Thymus (tissue), 2 donors: ENCODE results near the gene CAST. TPM values are rescaled to one million over a fixed set of nuclear protein-coding genes. Genes with fewer than 3 reads are reported as not detected.

Experiments
- polyA plus RNA-seq: library from polyadenylated mRNA; stranded (reverse); fragments of 200-250 nt; gene quantifications from one replicate; pipeline ENCODE4 v1.2.3, GENCODE V29; 2013
- total RNA-seq: library from RNA; stranded (reverse); fragments of 120-200 nt; gene quantifications from one replicate; pipeline ENCODE4 v1.2.4, GENCODE V29; 2013
- donor health status: healthy.

CAST gene
- total and polyA plus RNA-seq, 2 donors, result 31.4 to 74.6 TPM

Other genes with a start within 250 kb of the CAST start
- 0.09 TPM for gene PCSK1, start 229.1 kb upstream of the CAST start, total RNA-seq
- gene PCSK1, start 229.1 kb upstream of the CAST start, polyA plus RNA-seq, result 0.48 TPM
- gene ERAP1, start 145.6 kb downstream of the CAST start, total RNA-seq, result 69.2 TPM
- 25.1 TPM for gene ERAP1, start 145.6 kb downstream of the CAST start, polyA plus RNA-seq
- gene ERAP2, start 214.1 kb downstream of the CAST start, total RNA-seq, result 11.3 TPM
- gene ERAP2, start 214.1 kb downstream of the CAST start, polyA plus RNA-seq, result 51.5 TPM